ENCODE measurements around the gene DHX57.
"Not testable (repeated sequence)": the region's sequence is repeated elsewhere in the genome, so short reads cannot be mapped to it uniquely, and the experiment has no call there.

DHX57 gene

GRCh38 chr2:38873763-38874162 is 2.0 kb downstream of the DHX57 start:
- DNase-seq (ENCODE audit: low read depth in 1 of 2, low spot score in 1 of 2): no peak

- DNase-seq (ENCODE audit: low read depth in 1 of 2, low spot score in 1 of 2): no peak
These were observed 4.3 kb downstream of the DHX57 start for GRCh38 chr2:38871432-38871831.

GRCh38 chr2:38866773-38867443 is 8.8 kb downstream of the DHX57 start:
- no peak for DNase-seq (ENCODE audit: low read depth in 1 of 2, low spot score in 1 of 2)

- no peak for DNase-seq (ENCODE audit: low read depth in 1 of 2, low spot score in 1 of 2)
These were observed 12.6 kb downstream of the DHX57 start for GRCh38 chr2:38863061-38863695.

- no peak for DNase-seq (ENCODE audit: low read depth in 1 of 2, low spot score in 1 of 2)
These were observed 13.3 kb downstream of the DHX57 start for GRCh38 chr2:38862476-38862875.

GRCh38 chr2:38856165-38856564 is 19.6 kb downstream of the DHX57 start:
- no peak for DNase-seq (ENCODE audit: low read depth in 1 of 2, low spot score in 1 of 2)

- DNase-seq (ENCODE audit: low read depth in 1 of 2, low spot score in 1 of 2): no peak
These were observed 25.7 kb downstream of the DHX57 start for GRCh38 chr2:38850045-38850444.

- no peak for DNase-seq (ENCODE audit: low read depth in 1 of 2, low spot score in 1 of 2)
These were observed 38.9 kb downstream of the DHX57 start for GRCh38 chr2:38836791-38837190.

GRCh38 chr2:38835990-38836389 is 39.7 kb downstream of the DHX57 start:
- DNase-seq (ENCODE audit: low read depth in 1 of 2, low spot score in 1 of 2): no peak

GRCh38 chr2:38835015-38835601 is 40.6 kb downstream of the DHX57 start:
- DNase-seq (ENCODE audit: low read depth in 1 of 2, low spot score in 1 of 2): no peak

GRCh38 chr2:38830526-38831159 is 45.1 kb downstream of the DHX57 start:
- DNase-seq (ENCODE audit: low read depth in 1 of 2, low spot score in 1 of 2): no peak

GRCh38 chr2:38829971-38830370 is 45.8 kb downstream of the DHX57 start:
- DNase-seq (ENCODE audit: low read depth in 1 of 2, low spot score in 1 of 2): no peak

GRCh38 chr2:38828460-38828859 is 47.3 kb downstream of the DHX57 start:
- DNase-seq (ENCODE audit: low read depth in 1 of 2, low spot score in 1 of 2): no peak

- not testable (repeated sequence) for DNase-seq (ENCODE audit: low read depth in 1 of 2, low spot score in 1 of 2)
These were observed 48.1 kb downstream of the DHX57 start for GRCh38 chr2:38827539-38828145.

- DNase-seq (ENCODE audit: low read depth in 1 of 2, low spot score in 1 of 2): no peak
These were observed 49.8 kb downstream of the DHX57 start for GRCh38 chr2:38825956-38826355.

GRCh38 chr2:38824906-38825305 is 50.8 kb downstream of the DHX57 start:
- DNase-seq (ENCODE audit: low read depth in 1 of 2, low spot score in 1 of 2): no peak

GRCh38 chr2:38823386-38823785 is 52.3 kb downstream of the DHX57 start:
- DNase-seq (ENCODE audit: low read depth in 1 of 2, low spot score in 1 of 2): no peak

- no peak for DNase-seq (ENCODE audit: low read depth in 1 of 2, low spot score in 1 of 2)
These were observed 57.2 kb downstream of the DHX57 start for GRCh38 chr2:38818565-38818964.

GRCh38 chr2:38815936-38816335 is 59.8 kb downstream of the DHX57 start:
- no peak for DNase-seq (ENCODE audit: low read depth in 1 of 2, low spot score in 1 of 2)

- DNase-seq (ENCODE audit: low read depth in 1 of 2, low spot score in 1 of 2): no peak
These were observed 65.2 kb downstream of the DHX57 start for GRCh38 chr2:38810488-38810887.

- DNase-seq (ENCODE audit: low read depth in 1 of 2, low spot score in 1 of 2): no peak
These were observed 67.1 kb downstream of the DHX57 start for GRCh38 chr2:38808677-38809076.

- DNase-seq (ENCODE audit: low read depth in 1 of 2, low spot score in 1 of 2): no peak
These were observed 69.0 kb downstream of the DHX57 start for GRCh38 chr2:38806733-38807059.
